A673 (cell line): ENCODE data around the gene SLC16A9. TPM values are rescaled to one million over a fixed set of nuclear protein-coding genes. Genes with fewer than 3 reads are reported as not detected.

Source experiments
- BruUV-seq: library from RNA; stranded (reverse); fragments of 400-500 nt; replicated peaks from 2 replicates; lab custom pipeline; 2021; lab: Mats Ljungman, UMichigan
- CTCF ChIA-PET: fragments of 300-600 bp; sonication (Branson Sonifier 250); formaldehyde crosslinking; loops from one replicate; lab custom pipeline; 2022; ENCODE audit warnings: antibody characterized with exemption; lab: Charles Lee
- POLR2A ChIA-PET: fragments of 300-600 bp; sonication (Branson Sonifier 250); formaldehyde crosslinking; loops from one replicate; lab custom pipeline; 2022; ENCODE audit warnings: antibody characterized with exemption; ENCODE audit not compliant: low non-redundant PET; lab: Charles Lee
- DNase-seq: peaks from one replicate; pipeline ENCODE4 v3.0.0-alpha.2; 2015; ENCODE audit warnings: low spot score
- H3K27ac ChIP-seq: fragments of 200-600 bp; sonication (generic); 2 replicates; pipeline ENCODE4 v1.5.1; 2016; ENCODE audit warnings: mixed run types, low read depth, mild to moderate bottlenecking, mixed read lengths, antibody characterized with exemption, low read length; ENCODE audit not compliant: poor library complexity, severe bottlenecking
- H3K27me3 ChIP-seq: fragments of 200-600 bp; sonication (generic); replicated peaks from 2 replicates; pipeline ENCODE4 v1.6.1; 2017; ENCODE audit warnings: mixed run types, low read depth, mild to moderate bottlenecking, mixed read lengths, antibody characterized with exemption, low read length; ENCODE audit not compliant: insufficient read depth, poor library complexity
- H3K36me3 ChIP-seq: fragments of 200-600 bp; sonication (generic); 2 replicates; pipeline ENCODE4 v1.6.1; 2016; ENCODE audit warnings: mixed run types, mild to moderate bottlenecking, mixed read lengths, antibody characterized with exemption, low read length; ENCODE audit not compliant: insufficient read depth, poor library complexity, severe bottlenecking
- H3K4me1 ChIP-seq: fragments of 200-600 bp; sonication (generic); 2 replicates; pipeline ENCODE4 v1.6.1; 2017; ENCODE audit warnings: mixed run types, mild to moderate bottlenecking, mixed read lengths, antibody characterized with exemption, low read length; ENCODE audit not compliant: insufficient read depth, poor library complexity, severe bottlenecking
- H3K4me3 ChIP-seq: fragments of 200-600 bp; sonication (generic); 2 replicates; pipeline ENCODE4 v1.5.1; 2016; ENCODE audit warnings: low read depth, mixed run types, mild to moderate bottlenecking, mixed read lengths, low read length; ENCODE audit not compliant: poor library complexity, severe bottlenecking
- H3K9me3 ChIP-seq: fragments of 200-600 bp; sonication (generic); 2 replicates; pipeline ENCODE4 v1.6.1; 2016; ENCODE audit warnings: mixed run types, low read depth, mild to moderate bottlenecking, mixed read lengths, antibody characterized with exemption, low read length; ENCODE audit not compliant: poor library complexity, severe bottlenecking
- CTCF ChIP-seq: fragments of 300-800, 200-600 bp; sonication (generic); conservative IDR thresholded peaks from 2 replicates; pipeline ENCODE4 v1.5.1; 2017; ENCODE audit warnings: low read depth, mild to moderate bottlenecking, antibody characterized with exemption, low read length, moderate library complexity, mixed read lengths
- EZH2 ChIP-seq: fragments of 200-600 bp; sonication (generic); IDR thresholded peaks from 2 replicates; pipeline ENCODE4 v1.6.1; 2017; ENCODE audit warnings: borderline replicate concordance, low read depth, mild to moderate bottlenecking, mixed read lengths, antibody characterized with exemption, low read length; ENCODE audit not compliant: poor library complexity, severe bottlenecking
- intact Hi-C: fragments of 100-400 bp; cut with micrococcal nuclease; formaldehyde crosslinking; loops from one replicate; pipeline ENCODE4 v1.10.0; 2022; ENCODE audit not compliant: unreplicated experiment
- total RNA-seq: library from RNA; stranded (reverse); gene quantifications from 2 replicates; pipeline ENCODE4 v1.2.3, GENCODE V29; 2021

SLC16A9 gene
- total RNA-seq, 1 experiment from 2014 or later: 2.9 TPM

- no peak for DNase-seq
- H3K27ac ChIP-seq: no peak overlapping the region
- ChIA-PET POLR2A (no interaction called here), CTCF (no interaction called here)
- no peaks in the 10 kb centered on the region for H3K9me3 ChIP-seq
- intact Hi-C loops: no loop called here
- H3K4me1 ChIP-seq: no peaks in the 10 kb centered on the region
- H3K4me3 ChIP-seq: no peak overlapping the region
- TF ChIP-seq CTCF: no peak
- no peak for TF ChIP-seq EZH2
- no peaks in the 10 kb centered on the region for H3K36me3 ChIP-seq
- no TSS peak for BruUV-seq
- no peaks in the 10 kb centered on the region for H3K27me3 ChIP-seq
Observed at GRCh38 chr10:59741583-59741982, 31.9 kb upstream of the SLC16A9 start.

GRCh38 chr10:59741048-59741447 lies 31.4 kb upstream of the SLC16A9 start:
- CTCF ChIA-PET: no interaction called here
- POLR2A ChIA-PET: no interaction called here
- no peak overlapping the region for H3K27ac ChIP-seq
- H3K27me3 ChIP-seq: no peaks in the 10 kb centered on the region
- DNase-seq: no peak
- TF ChIP-seq EZH2 (no peak), CTCF (no peak)
- H3K9me3 ChIP-seq: no peaks in the 10 kb centered on the region
- BruUV-seq: no TSS peak
- H3K4me1 ChIP-seq: no peaks in the 10 kb centered on the region
- H3K4me3 ChIP-seq: no peak overlapping the region
- no peaks in the 10 kb centered on the region for H3K36me3 ChIP-seq
- intact Hi-C loops: no loop called here

- ChIA-PET CTCF (no interaction called here), POLR2A (no interaction called here)
- Histone ChIP-seq H3K27ac (no peak overlapping the region), H3K4me1 (no peaks in the 10 kb centered on the region), H3K36me3 (no peaks in the 10 kb centered on the region), H3K27me3 (no peaks in the 10 kb centered on the region), H3K9me3 (no peaks in the 10 kb centered on the region), H3K4me3 (no peak overlapping the region)
- DNase-seq: no peak
- BruUV-seq: no TSS peak
- TF ChIP-seq CTCF (no peak), EZH2 (no peak)
- intact Hi-C loops: no loop called here
Observed at GRCh38 chr10:59736749-59737148, 27.1 kb upstream of the SLC16A9 start.
